H1 (cell line): ENCODE results near the gene PRSS38. TPM values are rescaled to one million over a fixed set of nuclear protein-coding genes. Genes with fewer than 3 reads are reported as not detected.

Source experiments
- BRCA1 ChIP-seq: IDR thresholded peaks from 2 replicates; pipeline ENCODE4 v1.6.1; 2012; ENCODE audit warnings: low read depth, low read length, improper control_type of control experiment
- KDM1A ChIP-seq: fragments of 200-600, 300-600 bp; sonication (generic); IDR thresholded peaks from 2 replicates; pipeline ENCODE4 v1.7.1; 2016; ENCODE audit warnings: mild to moderate bottlenecking, low read length, borderline replicate concordance
- RXRA ChIP-seq: IDR thresholded peaks from 2 replicates; pipeline ENCODE4 v1.6.1; 2011; ENCODE audit warnings: low read depth, mild to moderate bottlenecking, low read length, moderate library complexity; ENCODE audit not compliant: insufficient read depth
- polyA plus RNA-seq, 7 experiments: library from polyadenylated mRNA; depleted of rRNA in 3 of 7; stranded (reverse) in 5 of 7; unstranded in 2 of 7; fragments of >200 nt in 5 of 7; fragments of 200-250 nt in 2 of 7; gene quantifications; 1 replicate in 5 of 7; 2 replicates in 1 of 7; 4 replicates in 1 of 7; pipeline versions ENCODE4 v1.2.1 to v1.2.3, GENCODE V29; 2011 to 2013; ENCODE audit warnings: missing spikeins in 2 of 7, mixed read lengths in 2 of 7
- total RNA-seq: library from RNA; stranded (reverse); fragmentation: NEBNext Ultra II Directional; extraction: Animal tissue kit (Norgen Biotek cat#: 25700); gene quantifications from 2 replicates; pipeline ENCODE4 v1.2.1, GENCODE V29; 2021

PRSS38 gene
- total and polyA plus RNA-seq, 2 of the 8 experiments (the other 6 are each of a cell fraction or from before 2014, with no cell fraction given) = not detected

GRCh38 chr1:227803933-227804332 lies 11.5 kb upstream of the PRSS38 start (continued):
- TF ChIP-seq BRCA1 (no peak), RXRA (no peak), KDM1A (no peak)
